ENCODE results near the gene PATZ1. TPM values are rescaled to one million over a fixed set of nuclear protein-coding genes. Genes with fewer than 3 reads are reported as not detected.
"Not testable (repeated sequence)": the region's sequence is repeated elsewhere in the genome, so short reads cannot be mapped to it uniquely, and the experiment has no call there.

PATZ1 gene
- polyA plus RNA-seq (ENCODE audit: insufficient read length in 3 of 3), result 10 to 100 TPM; 68.4 to 72.1 (median 72.0) TPM

- no peak for DNase-seq (ENCODE audit: low read depth in 3 of 3, low spot score in 2 of 3)
Observed at GRCh38 chr22:31346255-31346732, at the start of gene PATZ1. TSS of gene PATZ1 (minus strand) at chr22:31346346. CDS start at chr22:31345602, 744 bp downstream.

GRCh38 chr22:31394326-31394725 is 48.2 kb upstream of the PATZ1 start:
- DNase-seq (ENCODE audit: low read depth in 3 of 3, low spot score in 2 of 3), result no peak

- DNase-seq (ENCODE audit: low read depth in 3 of 3, low spot score in 2 of 3), result no peak
Observed at GRCh38 chr22:31393893-31394292, 47.7 kb upstream of the PATZ1 start.

GRCh38 chr22:31378651-31379050 is 32.5 kb upstream of the PATZ1 start:
- not testable (repeated sequence) for DNase-seq (ENCODE audit: low read depth in 3 of 3, low spot score in 2 of 3)

GRCh38 chr22:31378123-31378522 is 32.0 kb upstream of the PATZ1 start:
- no peak for DNase-seq (ENCODE audit: low read depth in 3 of 3, low spot score in 2 of 3)

- no peak for DNase-seq (ENCODE audit: low read depth in 3 of 3, low spot score in 2 of 3)
Observed at GRCh38 chr22:31377612-31378011, 31.5 kb upstream of the PATZ1 start.

- no peak for DNase-seq (ENCODE audit: low read depth in 3 of 3, low spot score in 2 of 3)
Observed at GRCh38 chr22:31367426-31367825, 21.3 kb upstream of the PATZ1 start.

- no peak for DNase-seq (ENCODE audit: low read depth in 3 of 3, low spot score in 2 of 3)
Observed at GRCh38 chr22:31363885-31364465, 17.8 kb upstream of the PATZ1 start.

GRCh38 chr22:31361743-31362142 is 15.6 kb upstream of the PATZ1 start:
- no peak for DNase-seq (ENCODE audit: low read depth in 3 of 3, low spot score in 2 of 3)

- no peak for DNase-seq (ENCODE audit: low read depth in 3 of 3, low spot score in 2 of 3)
Observed at GRCh38 chr22:31360029-31360428, 13.9 kb upstream of the PATZ1 start.

- no peak for DNase-seq (ENCODE audit: low read depth in 3 of 3, low spot score in 2 of 3)
Observed at GRCh38 chr22:31354515-31354914, 8.4 kb upstream of the PATZ1 start.

GRCh38 chr22:31350410-31350863 is 4.3 kb upstream of the PATZ1 start:
- DNase-seq (ENCODE audit: low read depth in 3 of 3, low spot score in 2 of 3), result no peak

- DNase-seq (ENCODE audit: low read depth in 3 of 3, low spot score in 2 of 3), result no peak
Observed at GRCh38 chr22:31349960-31350359, 3.8 kb upstream of the PATZ1 start.

GRCh38 chr22:31348766-31349165 is 2.6 kb upstream of the PATZ1 start:
- no peak for DNase-seq (ENCODE audit: low read depth in 3 of 3, low spot score in 2 of 3)

GRCh38 chr22:31348009-31348337 is 1.8 kb upstream of the PATZ1 start:
- DNase-seq (ENCODE audit: low read depth in 3 of 3, low spot score in 2 of 3), result not testable (repeated sequence)

GRCh38 chr22:31347251-31348008 is 1.3 kb upstream of the PATZ1 start:
- no peak for DNase-seq (ENCODE audit: low read depth in 3 of 3, low spot score in 2 of 3)

GRCh38 chr22:31346733-31347250 is 646 bp upstream of the PATZ1 start:
- DNase-seq (ENCODE audit: low read depth in 3 of 3, low spot score in 2 of 3), result no peak

GRCh38 chr22:31345331-31346254 is 553 bp downstream of the PATZ1 start:
- peak in 2 of 3 donors; percentile 88 to 89 for DNase-seq (ENCODE audit: low read depth in 3 of 3, low spot score in 2 of 3)

GRCh38 chr22:31344578-31345330 is 1.4 kb downstream of the PATZ1 start:
- no peak for DNase-seq (ENCODE audit: low read depth in 3 of 3, low spot score in 2 of 3)

GRCh38 chr22:31344256-31344577 is 1.9 kb downstream of the PATZ1 start:
- no peak for DNase-seq (ENCODE audit: low read depth in 3 of 3, low spot score in 2 of 3)

Data from right renal cortex interstitium (tissue), 3 donors.